ENCODE data around the gene PWP2.
A peak's percentile ranks its signal among the peaks of the same experiment; 100 is the strongest.
"Not testable (repeated sequence)": the region's sequence is repeated elsewhere in the genome, so short reads cannot be mapped to it uniquely, and the experiment has no call there.

PWP2 gene

DNA sequence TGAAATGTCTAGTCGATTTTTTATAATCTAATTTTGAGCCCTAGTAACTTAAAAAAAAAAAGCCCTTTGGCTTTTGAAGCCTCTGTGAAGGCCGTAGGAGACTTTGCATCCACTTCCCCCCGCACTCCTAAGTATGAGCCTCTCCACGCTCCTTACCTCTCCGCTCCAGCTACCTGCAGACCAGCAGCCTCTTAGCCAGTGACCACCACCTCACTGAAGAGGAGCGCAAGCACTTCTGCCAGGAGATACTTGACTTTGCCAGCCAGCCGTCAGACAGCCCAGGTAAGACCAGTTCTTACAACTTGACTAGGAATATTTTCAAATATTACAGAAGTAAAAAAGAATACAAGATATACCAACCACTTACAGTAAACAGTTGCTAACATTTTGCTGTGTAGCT lies 27.4 kb upstream of the PWP2 start:
- in situ Hi-C loops (cut with MboI; ENCODE audit: low pct_unique_long_range_greater_than_20kb, low sequenced_read_pairs): no loop called here
- no peak for DNase-seq

DNA sequence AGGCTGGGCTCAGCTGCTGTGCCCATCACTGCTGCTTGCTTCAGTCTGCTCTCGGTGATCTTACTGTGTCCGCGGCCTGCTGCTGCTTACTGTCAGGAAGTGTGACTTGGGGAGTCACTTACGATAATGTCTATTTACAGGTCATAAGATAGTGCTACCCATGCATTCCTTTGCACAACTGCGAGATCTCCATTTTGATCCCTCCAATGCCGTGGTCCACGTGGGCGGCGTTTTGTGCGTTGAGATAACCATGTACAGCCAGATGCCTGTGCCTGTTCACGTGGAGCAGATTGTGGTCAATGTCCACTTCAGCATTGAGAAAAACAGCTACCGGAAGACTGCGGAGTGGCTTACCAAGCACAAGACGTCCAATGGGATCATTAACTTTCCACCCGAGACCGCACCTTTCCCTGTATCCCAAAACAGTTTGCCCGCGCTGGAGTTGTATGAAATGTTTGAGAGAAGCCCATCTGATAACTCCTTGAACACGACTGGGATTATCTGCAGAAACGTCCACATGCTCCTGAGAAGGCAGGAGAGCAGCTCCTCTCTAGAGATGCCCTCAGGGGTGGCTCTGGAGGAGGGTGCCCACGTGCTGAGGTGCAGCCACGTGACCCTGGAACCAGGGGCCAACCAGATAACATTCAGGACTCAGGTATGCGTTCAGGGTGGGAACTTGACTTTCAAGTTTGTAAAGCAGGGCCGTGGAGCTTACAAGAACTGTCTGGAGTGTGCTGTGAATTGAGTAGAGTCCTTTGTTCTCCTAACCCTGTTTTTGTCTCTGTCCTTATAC lies 24.4 kb upstream of the PWP2 start:
- in situ Hi-C loops (cut with MboI; ENCODE audit: low pct_unique_long_range_greater_than_20kb, low sequenced_read_pairs): no loop called here
- DNase-seq: no peak

DNA sequence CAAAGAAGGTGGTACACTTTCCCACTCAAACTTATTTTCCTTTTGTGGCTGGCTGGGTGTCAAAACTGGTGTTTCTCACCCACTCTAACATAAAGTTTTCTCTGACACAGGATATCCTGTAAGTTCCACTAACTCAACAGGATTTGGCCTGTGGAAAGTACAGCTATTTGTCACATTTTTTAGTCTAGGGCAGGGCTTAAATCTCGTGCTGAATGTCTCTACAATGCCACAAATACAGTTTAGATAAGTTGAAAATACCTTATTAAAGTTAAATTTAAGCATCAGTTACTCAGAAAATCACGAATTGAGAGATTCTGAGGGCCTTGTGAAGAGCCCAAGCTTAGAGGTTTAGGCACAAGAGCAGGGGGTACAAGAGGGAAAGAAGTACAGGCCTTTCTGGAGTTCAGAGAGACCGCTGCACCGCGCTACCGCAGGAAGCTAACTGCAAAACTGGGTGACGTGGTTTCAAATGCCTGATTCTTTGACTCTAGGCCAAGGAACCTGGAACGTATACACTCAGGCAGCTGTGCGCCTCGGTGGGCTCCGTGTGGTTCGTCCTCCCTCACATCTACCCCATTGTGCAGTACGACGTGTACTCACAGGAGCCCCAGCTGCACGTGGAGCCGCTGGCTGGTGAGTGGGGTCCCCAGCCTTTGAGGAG lies 23.4 kb upstream of the PWP2 start:
- in situ Hi-C loops (cut with MboI; ENCODE audit: low pct_unique_long_range_greater_than_20kb, low sequenced_read_pairs): no loop called here
- no peak for DNase-seq

DNA sequence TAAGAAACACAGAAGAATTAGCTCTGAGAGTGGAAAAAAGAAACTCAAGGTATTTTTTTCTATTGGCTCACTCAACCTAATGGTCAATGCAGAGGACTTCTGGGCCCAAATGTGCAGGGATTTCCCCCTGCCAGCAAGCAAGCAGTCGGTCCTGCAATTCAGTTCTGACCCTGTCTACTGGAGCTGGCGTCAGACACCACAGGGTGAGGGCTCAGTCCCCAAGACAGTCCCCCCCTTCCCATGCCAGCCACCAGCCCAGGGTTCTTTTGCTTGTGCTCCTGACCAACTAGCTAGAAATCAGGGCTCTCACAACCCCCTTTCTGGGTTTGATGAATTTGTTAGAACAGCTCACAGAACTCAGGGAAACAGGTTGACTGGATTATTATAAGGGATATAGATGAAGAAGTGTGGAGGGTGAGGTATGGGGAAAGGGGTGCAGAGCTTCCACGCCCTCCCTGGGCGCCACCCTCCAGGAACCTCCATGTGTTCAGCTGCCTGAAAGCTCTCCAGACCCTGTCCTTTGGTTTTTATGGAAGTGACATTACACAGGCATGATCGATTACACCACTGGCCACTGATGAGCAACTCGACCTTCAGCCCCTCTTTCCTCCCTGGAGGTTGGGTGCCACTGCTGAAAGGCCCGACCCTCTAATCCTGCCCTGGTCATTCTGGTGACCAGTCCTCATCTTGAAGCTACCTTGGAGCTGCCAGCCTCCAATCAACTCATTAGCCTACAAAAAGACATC lies 22.5 kb upstream of the PWP2 start:
- in situ Hi-C loops (cut with MboI; ENCODE audit: low pct_unique_long_range_greater_than_20kb, low sequenced_read_pairs): no loop called here
- no peak for DNase-seq

DNA sequence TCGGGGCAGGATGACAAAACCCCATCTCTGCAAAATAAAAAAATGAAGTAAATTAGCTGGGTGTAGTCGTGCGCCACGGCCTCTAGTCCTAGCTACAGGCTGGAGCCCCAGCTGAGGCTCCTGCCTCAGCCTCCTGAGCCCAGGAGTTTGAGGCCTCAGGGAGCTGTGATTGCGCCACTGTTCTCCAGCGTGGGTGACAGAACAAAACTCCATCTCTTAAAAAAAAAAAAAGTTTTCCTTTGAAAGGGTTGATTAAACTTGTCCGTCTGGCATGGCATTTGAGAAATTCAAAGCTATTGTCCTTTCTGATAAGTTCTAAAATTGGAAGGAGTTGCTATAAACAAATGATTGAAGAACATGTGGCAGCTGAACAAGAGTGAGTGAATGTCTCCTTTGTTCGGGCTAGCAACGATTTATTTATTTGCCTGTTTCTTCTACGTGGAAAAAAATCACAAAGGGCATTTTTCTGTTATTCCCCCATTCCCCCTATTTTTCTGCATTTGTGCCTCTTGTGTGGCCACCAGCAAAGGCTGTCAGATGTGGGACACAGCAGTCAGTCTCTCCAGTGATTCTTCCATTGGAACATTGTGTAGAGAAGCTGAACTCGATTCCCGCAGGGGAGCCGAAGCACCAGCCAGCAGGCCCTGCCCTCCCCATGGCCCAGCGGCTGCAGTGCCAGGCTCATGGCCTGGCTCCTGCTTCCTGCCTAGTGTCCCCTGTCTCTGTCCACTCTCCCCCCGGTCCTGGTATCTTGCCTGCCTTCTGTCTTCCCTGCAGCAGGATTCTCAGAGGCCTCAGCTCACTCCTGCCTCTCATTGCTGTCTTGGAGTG lies 21.5 kb upstream of the PWP2 start:
- in situ Hi-C loops (cut with MboI; ENCODE audit: low pct_unique_long_range_greater_than_20kb, low sequenced_read_pairs): no loop called here
- DNase-seq: no peak

DNA sequence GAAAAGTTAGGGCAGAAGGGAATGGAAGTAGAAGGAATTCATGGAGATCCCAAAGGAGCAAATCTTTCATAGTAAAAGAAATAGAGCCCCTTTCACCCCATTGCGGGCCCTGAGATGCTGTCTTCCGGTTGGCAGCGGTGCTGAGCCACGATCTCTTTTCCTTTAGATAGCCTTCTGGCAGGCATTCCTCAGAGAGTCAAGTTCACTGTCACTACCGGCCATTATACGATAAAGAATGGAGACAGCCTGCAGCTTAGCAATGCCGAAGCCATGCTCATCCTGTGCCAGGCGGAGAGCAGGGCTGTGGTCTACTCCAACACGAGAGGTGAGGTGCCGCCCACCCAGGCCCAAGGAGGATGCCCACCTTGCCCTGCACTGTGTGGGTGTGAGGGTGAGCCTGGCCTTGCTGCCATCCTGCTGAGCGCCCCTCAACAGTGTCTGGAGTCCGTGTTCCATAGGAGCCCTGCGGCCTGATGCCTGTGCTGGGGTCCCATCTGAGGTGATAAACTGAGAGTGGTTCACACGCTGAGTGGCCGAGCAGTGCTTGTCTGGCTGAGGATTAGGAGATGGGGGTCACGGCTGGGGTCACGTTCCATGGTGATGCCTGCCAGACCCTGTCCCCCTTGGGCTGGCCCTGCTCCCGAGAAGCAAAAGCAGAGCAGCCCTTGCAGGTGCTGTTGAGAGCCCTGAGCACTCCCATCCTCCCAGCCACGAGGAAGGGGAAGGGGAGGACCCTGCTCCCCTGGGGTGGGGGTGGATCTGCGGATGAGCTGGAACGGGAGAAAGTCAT lies 20.4 kb upstream of the PWP2 start:
- no peak for DNase-seq
- in situ Hi-C loops (cut with MboI; ENCODE audit: low pct_unique_long_range_greater_than_20kb, low sequenced_read_pairs): no loop called here

DNA sequence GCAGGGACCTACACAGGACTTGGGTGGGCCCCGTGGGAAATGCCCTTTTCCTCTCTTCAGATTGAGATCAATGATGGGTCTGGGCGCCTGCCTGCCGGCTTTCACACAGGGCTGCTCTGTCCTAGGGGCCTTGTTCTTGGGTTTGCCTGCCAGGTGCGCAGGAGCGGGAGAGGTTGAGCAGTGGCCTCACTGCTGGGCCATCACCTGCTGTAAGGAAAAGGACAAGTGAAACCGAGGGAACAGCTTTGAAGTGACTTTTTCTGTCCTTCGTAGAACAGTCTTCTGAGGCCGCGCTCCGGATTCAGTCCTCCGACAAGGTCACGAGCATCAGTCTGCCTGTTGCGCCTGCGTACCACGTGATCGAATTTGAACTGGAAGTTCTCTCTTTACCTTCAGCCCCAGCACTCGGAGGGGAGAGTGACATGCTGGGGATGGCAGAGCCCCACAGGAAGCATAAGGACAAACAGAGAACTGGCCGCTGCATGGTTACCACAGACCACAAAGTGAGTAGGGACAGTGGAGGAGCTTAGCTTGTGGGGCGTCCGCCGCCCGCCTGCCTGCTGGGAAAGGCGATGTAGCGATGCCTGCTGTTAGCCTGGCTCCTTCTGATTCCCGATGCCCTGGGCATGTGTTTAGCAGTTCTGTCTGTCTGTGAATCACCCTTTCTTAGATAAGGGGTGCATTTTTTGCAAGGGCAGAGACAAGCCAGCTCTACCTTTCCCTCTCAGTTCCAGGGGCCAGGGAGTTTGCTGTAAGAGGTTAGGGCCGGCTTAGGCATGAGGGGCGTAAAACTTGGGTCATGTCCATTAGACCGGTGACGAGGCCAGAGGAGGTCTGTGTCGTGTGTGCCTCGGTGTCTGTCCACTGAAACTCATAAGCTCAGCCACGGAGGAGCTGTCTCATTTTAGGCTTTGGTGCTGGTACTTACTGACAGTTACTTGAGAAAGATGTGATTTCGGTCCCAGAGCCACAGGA lies 19.5 kb upstream of the PWP2 start:
- in situ Hi-C loops (cut with MboI; ENCODE audit: low pct_unique_long_range_greater_than_20kb, low sequenced_read_pairs): no loop called here
- DNase-seq: peak; percentile 67

DNA sequence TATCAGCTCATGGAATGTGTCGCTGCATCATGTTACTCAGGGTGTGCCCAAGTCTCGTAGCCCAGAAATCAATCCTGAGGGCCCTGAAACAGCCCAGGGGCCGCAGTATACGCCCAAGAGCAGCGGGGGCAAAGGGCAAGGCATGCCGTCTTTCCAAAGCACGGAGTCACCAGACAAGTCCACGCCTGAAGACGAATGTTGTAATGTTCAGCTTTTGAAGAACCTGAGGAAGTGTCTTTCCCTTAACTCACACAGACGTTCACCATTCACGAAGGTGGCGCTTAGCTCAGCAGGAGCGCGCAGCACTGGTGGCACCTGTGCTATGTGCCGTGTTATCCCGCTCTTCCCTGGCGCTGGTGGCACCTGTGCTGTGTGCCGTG lies 18.8 kb upstream of the PWP2 start:
- in situ Hi-C loops (cut with MboI; ENCODE audit: low pct_unique_long_range_greater_than_20kb, low sequenced_read_pairs): no loop called here
- DNase-seq: no peak

DNA sequence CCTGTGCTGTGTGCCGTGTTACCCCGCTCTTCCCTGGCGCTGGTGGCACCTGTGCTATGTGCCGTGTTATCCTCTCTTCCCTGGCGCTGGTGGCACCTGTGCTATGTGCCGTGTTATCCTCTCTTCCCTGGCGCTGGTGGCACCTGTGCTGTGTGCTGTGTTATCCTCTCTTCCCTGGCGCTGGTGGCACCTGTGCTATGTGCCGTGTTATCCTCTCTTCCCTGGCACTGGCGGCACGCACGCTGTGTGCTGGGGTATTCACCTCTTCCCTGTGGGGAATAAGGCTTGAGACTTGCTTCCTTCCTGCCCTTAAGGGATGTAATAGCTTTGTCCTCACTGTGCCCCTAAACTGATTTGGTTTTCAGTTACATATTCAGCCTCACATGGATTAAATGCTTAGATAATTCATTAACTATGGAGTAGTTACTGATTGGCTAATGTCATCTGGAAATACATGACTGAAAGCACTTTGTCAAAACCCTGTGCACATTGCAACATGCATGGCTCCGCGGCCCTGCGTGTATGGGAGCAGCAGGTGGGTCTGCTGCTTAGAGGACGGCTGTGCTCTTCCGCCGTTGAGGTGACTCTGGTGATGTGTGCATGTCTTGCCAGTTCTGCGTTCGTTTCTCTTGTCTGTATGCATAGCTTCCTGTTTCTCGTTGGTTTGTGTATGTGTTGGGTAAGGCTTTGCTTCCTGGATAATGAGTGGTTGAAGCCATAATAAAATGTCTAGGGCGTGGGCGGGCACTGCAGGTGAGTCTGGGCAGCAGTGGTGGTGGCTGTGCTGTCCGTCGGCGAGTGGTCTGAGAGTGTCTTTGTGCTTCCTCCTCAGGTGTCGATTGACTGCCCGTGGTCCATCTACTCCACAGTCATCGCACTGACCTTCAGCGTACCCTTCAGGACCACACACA lies 17.9 kb upstream of the PWP2 start:
- in situ Hi-C loops (cut with MboI; ENCODE audit: low pct_unique_long_range_greater_than_20kb, low sequenced_read_pairs): no loop called here
- DNase-seq: peak; percentile 10

DNA sequence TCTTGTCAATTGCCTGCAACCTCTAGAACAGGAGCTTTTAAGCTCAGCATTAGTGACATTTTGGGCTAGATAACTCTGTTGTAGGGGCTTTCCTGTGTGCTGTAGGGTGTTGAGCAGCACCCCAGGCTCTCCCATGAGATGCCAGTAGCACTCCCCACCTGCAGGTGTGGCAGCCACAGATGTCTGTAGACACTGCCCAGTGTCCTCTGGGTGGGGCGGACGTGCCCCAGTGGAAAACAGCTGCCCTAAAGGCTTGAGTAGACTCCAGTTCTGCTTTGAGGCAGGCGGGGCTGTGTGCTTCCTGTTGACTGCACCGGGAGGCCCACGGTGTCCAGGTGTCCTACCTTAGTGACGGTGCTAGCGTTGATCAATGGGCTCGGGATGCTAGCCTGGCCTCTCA lies 16.9 kb upstream of the PWP2 start:
- no peak for DNase-seq
- in situ Hi-C loops (cut with MboI; ENCODE audit: low pct_unique_long_range_greater_than_20kb, low sequenced_read_pairs): no loop called here

DNA sequence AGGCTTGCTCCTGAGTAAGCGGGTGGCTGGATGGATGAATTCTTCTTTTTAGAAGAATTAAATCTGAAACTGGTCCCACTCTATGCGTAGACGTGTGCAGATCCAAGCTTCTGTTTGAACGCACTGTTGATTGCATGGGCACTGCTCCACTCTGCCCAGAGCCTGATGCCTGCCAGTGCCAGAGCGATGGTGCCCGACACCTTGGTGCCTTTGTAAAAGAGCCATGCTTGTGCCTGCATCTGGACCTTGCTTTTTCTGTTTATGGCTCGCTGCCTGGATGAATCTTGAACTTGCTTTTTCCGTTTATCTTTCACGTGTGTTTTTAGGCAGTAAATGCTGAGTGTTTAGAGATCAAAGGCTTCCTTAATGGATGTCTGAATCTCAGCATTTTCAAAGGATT lies 15.0 kb upstream of the PWP2 start:
- no peak for DNase-seq
- in situ Hi-C loops (cut with MboI; ENCODE audit: low pct_unique_long_range_greater_than_20kb, low sequenced_read_pairs): no loop called here

DNA sequence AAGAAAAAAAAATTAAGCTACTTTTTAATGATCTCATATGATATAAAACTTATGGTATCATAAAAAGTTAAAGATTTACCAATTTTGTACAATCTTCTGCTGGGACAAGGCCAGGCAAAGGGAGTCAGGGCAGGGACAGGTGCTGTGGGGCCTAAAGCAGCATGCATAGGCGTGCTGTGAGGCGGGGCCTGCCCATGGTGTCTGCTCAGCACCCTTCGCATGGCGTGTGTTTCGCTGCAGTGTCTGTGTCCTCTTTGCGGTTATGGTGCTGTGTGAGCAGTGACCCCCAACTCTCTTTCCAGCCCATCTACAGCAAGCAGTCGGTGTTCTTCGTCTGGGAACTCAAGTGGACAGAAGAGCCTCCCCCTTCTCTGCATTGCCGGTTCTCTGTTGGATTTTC lies 13.4 kb upstream of the PWP2 start:
- in situ Hi-C loops (cut with MboI; ENCODE audit: low pct_unique_long_range_greater_than_20kb, low sequenced_read_pairs): no loop called here
- DNase-seq: no peak

DNA sequence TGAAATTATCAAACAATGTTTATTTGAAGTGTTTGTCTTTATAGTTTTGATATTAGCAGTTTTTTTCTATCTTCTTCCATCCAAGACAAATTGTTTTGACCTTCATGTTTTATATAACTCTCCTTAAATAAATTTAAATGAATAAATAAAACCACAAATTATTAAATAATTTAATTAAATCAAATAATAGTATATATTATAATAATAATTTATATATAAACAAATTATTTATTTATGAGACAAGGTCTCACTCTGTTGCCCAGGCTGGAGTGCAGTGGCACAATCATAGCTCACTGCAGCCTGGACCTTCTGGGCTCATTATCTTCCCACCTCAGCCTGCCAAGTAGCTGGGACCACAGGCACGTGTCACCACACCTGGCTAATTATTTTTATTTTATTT lies 12.4 kb upstream of the PWP2 start:
- in situ Hi-C loops (cut with MboI; ENCODE audit: low pct_unique_long_range_greater_than_20kb, low sequenced_read_pairs): no loop called here
- DNase-seq: no peak

DNA sequence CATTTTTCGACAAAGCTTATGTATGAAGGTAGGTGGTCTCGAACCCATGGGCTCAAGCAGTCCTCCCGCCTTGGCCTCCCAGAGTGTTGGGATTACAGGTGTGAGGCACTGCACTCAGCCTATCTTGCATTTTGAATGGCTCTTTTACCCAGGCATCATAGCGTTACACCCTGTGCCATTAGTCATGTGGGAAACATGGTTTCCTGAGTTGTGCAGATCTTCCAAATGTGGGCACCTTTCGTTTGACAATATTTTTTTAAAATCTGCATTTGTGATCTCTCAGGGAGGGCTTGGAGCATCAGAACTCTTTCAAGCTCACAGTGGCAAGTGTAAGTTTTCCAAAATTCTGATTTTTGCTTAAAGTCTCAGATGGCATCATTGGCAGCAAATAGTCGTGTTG lies 8.7 kb upstream of the PWP2 start:
- in situ Hi-C loops (cut with MboI; ENCODE audit: low pct_unique_long_range_greater_than_20kb, low sequenced_read_pairs): not testable (repeated sequence)

DNA sequence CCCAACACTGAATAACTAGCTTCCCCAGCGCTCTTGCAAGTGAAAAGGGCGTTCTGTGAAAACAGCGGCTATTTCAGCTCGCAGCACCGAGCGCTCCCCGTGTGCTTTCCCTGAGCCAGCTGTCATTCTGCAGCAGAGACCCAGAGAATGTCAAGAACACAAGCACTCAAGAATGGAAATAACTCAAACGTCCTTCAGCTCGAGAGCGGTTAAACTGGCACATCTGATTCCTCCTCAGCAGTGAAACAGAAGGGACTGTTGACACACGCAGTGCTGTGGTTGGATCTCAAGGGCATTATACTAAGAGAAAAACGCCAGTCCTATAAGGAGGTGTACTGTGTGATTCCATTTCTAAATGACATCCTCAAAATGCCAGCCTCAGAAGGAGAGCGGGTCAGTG lies 8.2 kb upstream of the PWP2 start:
- in situ Hi-C loops (cut with MboI; ENCODE audit: low pct_unique_long_range_greater_than_20kb, low sequenced_read_pairs): not testable (repeated sequence)

More for the DNA sequence above, 8.7 kb upstream of the PWP2 start:
- DNase-seq: not testable (repeated sequence)

DNA sequence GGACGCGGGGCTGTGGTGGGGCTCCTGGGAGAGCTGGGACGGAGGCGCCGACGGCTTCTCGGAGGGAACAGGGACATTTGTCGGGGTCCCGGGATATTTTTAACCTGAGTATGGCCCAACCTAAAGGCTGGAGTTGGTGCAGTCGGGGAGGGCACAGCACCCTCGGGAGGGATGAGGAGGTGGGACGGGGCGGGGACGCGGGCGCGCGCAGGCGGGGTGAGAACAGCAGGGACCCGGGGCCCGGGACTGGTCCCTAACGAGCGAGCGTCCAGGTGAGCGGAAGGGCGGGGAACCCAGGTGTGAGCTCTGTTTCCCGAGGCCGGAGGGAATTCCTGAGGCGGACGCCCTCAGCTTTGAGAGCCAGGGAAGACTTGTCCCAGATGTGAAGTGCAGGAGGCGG lies 390 bp downstream of the PWP2 start:
- in situ Hi-C loops (cut with MboI; ENCODE audit: low pct_unique_long_range_greater_than_20kb, low sequenced_read_pairs); DNase-seq: not testable (repeated sequence)

More for the DNA sequence above, 8.2 kb upstream of the PWP2 start:
- DNase-seq: not testable (repeated sequence)

Measured in KBM-7 (cell line).